Myocyte (in vitro differentiated cells): ENCODE results near the gene DNER. TPM values are rescaled to one million over a fixed set of nuclear protein-coding genes. Genes with fewer than 3 reads are reported as not detected.
"Not testable (repeated sequence)": the region's sequence is repeated elsewhere in the genome, so short reads cannot be mapped to it uniquely, and the experiment has no call there.

Source experiments
- DNase-seq: peaks from one replicate; pipeline ENCODE4 v3.0.0-alpha.2; 2012; ENCODE audit warnings: low read depth
- total RNA-seq: library from RNA; depleted of rRNA; stranded (reverse); fragments of >200 nt; gene quantifications from 2 replicates; pipeline ENCODE4 v1.2.3, GENCODE V29; 2014

The DNER gene
- total RNA-seq, 1 donor from 2014 or later: 0.05 TPM

- DNase-seq: no peak
These were observed 143.1 kb downstream of the DNER start for GRCh38 chr2:229571243-229571642.

- DNase-seq: no peak
These were observed 148.0 kb downstream of the DNER start for GRCh38 chr2:229566370-229566769.

GRCh38 chr2:229564300-229564907 lies 150.0 kb downstream of the DNER start:
- no peak for DNase-seq

GRCh38 chr2:229563388-229563787 lies 151.0 kb downstream of the DNER start:
- no peak for DNase-seq

GRCh38 chr2:229562472-229563127 lies 151.8 kb downstream of the DNER start:
- no peak for DNase-seq

- DNase-seq: no peak
These were observed 154.4 kb downstream of the DNER start for GRCh38 chr2:229559986-229560385.

GRCh38 chr2:229553091-229553490 lies 161.3 kb downstream of the DNER start:
- peak; percentile 12 for DNase-seq

GRCh38 chr2:229543176-229543873 lies 171.0 kb downstream of the DNER start:
- no peak for DNase-seq

- no peak for DNase-seq
These were observed 174.7 kb downstream of the DNER start for GRCh38 chr2:229539628-229540027.

GRCh38 chr2:229531594-229531993 lies 182.8 kb downstream of the DNER start:
- no peak for DNase-seq

GRCh38 chr2:229530434-229530833 lies 183.9 kb downstream of the DNER start:
- peak; percentile 16 for DNase-seq

GRCh38 chr2:229528846-229529245 lies 185.5 kb downstream of the DNER start:
- no peak for DNase-seq

GRCh38 chr2:229526951-229527350 lies 187.4 kb downstream of the DNER start:
- DNase-seq: no peak

- no peak for DNase-seq
These were observed 189.6 kb downstream of the DNER start for GRCh38 chr2:229524799-229525198.

- DNase-seq: no peak
These were observed 190.7 kb downstream of the DNER start for GRCh38 chr2:229523663-229524062.

- DNase-seq: no peak
These were observed 192.8 kb downstream of the DNER start for GRCh38 chr2:229521576-229521975.

- no peak for DNase-seq
These were observed 193.7 kb downstream of the DNER start for GRCh38 chr2:229520691-229521096.

GRCh38 chr2:229519655-229520430 lies 194.5 kb downstream of the DNER start:
- DNase-seq: peak; percentile 9

GRCh38 chr2:229514273-229514895 lies 200.0 kb downstream of the DNER start:
- DNase-seq: no peak

GRCh38 chr2:229511524-229511923 lies 202.8 kb downstream of the DNER start:
- DNase-seq: peak; percentile 63

- not testable (repeated sequence) for DNase-seq
These were observed 207.7 kb downstream of the DNER start for GRCh38 chr2:229506699-229507098.
